HG03439 (cell line): Measurements from ENCODE around the gene CAMTA1.

Experiments
- ATAC-seq: cut with Tn5 transposase; IDR thresholded peaks from one replicate; pipeline ENCODE4 v1.9.1; 2021; ENCODE audit warnings: mild to moderate bottlenecking, moderate library complexity; ENCODE audit not compliant: unreplicated experiment

CAMTA1 gene

DNA sequence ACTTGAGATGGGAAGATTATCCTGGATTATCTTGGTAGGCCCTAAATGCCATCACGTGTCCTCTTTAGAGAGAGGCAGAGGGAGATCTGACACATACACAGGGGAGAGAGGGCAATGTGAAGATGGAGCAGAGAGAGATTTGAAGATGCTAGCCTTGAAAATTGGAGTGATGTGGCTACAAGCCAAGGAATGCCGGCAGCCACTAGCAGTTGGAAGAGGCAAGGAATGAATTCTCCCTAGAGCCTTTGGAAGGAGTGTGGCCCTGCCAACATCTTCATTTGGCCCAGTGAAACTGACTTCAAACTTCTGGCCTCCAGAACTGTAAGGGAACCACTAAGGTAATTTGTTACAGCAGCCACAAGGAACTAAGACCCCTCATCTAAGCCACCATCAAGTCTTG is 8.9 kb upstream of the CAMTA1 start:
- no peak for ATAC-seq

DNA sequence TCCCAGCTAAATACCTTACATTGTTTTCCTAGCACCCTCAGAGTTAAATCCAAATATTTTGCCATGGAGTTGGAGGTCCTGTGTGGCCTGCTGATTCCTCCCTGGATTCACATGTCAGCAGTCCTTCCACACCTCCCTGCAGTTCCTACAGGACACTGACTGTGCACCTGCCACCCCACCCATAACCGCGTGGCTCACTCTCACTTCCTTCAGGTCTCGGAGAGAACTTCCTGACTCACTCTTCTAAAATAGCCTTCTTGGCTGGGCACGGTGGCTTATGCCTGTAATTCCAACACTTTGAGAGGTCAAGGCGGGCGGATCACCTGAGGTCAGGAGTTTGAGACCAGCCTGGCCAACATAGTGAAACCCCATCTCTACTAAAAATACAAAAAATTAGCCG is 8.4 kb upstream of the CAMTA1 start:
- ATAC-seq: no peak

DNA sequence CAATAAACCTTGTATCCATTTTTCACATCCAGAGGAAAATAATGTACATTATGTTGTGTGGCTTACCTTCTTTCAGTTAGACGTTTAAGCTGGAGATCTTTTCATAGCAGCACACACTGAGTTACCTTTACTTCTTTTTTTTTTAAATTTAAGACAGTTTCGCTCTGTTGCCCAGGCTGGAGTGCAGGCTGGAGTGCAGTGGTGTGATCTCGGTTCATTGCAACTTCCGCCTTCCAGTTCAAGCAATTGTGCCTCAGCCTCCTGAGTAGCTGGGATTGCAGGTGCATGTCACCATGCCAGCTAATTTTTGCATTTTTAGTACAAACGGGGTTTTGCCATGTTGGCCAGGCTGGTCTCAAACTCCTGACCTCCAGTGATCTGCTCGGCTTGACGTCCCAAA is 7.4 kb upstream of the CAMTA1 start:
- ATAC-seq: no peak

DNA sequence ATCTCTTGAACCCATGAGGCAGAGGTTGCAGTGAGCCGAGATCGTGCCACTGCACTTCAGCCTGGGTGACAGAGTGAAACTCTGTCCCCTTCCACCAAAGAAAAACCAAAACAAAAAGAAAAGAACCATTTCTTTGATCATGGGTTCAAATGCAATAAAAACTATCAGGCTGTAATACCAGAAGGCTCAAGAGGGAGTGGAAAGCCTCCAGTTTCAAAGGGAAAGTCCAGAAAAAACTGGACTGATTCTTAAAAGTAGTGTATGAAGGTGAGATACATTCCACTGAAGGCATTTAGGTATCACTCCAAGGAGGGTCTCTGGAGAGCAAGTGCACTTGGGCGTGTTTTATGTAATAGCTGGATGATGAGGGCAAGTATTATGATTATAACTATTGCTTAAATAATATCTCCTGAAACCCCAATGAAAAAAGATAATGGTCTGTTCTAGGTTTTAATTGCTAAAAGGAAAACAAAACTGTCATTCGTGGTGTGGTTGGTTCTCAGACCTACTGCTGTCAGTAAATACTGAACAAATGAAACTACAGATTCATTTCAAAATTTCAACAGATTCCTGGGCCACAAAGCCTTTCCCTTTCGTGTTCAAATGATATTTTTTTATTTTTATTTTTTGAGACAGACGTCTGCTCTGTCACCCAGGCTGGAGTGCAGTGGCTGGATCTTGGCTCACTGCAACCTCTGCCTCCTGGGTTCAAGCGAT is 6.0 kb upstream of the CAMTA1 start:
- no peak for ATAC-seq

DNA sequence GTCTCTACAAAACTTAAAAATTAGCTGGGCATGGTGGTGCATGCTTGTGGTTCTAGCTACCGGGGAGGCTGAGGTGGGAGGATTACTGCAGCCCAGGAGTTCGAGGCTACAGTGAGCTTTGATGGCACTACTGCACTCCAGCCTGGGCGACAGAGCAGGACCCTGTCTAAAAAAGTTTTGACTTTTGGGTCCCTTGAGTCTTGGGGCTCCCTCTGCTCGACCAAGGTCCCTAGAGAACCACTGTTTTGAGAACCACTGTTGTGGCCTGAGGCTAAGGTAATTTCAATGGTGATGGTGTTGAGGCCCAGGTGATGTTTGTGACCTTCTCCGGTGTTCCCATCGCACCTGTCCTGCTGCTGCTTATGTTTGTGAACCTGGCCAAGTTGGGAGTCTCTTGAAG is 3.1 kb upstream of the CAMTA1 start:
- ATAC-seq: no peak

DNA sequence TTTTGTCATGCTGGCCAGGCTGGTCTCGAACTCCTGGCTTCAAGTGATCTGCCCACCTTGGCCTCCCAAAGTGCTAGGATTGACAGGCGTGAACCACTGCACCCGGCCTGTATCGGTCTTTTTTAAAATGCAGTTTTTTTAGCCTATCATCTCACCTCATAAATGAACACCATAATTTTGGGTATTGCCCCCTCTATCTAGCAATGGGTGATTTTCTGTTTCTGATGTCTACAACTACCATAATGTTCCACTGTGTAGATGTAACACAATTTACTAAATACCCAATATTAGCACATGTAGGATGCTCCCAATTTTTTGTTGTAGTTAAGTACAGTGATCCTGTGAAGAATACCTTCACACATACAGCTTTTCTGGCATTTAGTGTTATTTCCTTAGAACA is 2.0 kb upstream of the CAMTA1 start:
- ATAC-seq: no peak

DNA sequence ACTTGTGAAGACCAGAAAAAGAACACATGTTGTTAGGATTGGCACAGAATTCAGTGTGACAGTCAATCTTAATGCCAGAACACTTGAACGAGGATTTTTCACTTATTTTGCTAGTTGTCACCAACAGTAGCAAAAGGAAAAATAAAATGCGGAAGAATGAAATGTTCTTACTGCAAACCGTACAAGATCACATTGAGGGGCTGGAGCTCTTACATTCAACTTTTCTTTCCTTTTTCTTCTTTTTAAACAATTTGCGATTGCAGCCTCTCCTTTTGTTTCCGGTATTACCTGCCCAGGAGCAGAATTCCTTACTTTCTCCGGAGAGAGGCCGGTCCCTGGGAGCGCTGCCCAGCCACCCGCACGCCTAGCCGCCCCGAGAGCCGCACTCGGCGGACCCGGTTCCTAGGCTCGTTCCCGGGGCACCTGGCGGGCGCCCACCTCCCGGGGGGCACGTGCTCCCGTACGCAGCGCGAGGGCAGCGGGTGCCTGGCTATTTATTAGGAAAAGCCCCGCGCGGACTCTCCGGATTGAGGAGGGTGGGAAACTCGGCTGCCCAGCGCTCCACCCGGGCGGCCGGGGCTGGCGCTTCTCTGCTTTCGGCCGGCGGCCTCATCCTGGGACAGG is 1.2 kb upstream of the CAMTA1 start:
- no peak for ATAC-seq

DNA sequence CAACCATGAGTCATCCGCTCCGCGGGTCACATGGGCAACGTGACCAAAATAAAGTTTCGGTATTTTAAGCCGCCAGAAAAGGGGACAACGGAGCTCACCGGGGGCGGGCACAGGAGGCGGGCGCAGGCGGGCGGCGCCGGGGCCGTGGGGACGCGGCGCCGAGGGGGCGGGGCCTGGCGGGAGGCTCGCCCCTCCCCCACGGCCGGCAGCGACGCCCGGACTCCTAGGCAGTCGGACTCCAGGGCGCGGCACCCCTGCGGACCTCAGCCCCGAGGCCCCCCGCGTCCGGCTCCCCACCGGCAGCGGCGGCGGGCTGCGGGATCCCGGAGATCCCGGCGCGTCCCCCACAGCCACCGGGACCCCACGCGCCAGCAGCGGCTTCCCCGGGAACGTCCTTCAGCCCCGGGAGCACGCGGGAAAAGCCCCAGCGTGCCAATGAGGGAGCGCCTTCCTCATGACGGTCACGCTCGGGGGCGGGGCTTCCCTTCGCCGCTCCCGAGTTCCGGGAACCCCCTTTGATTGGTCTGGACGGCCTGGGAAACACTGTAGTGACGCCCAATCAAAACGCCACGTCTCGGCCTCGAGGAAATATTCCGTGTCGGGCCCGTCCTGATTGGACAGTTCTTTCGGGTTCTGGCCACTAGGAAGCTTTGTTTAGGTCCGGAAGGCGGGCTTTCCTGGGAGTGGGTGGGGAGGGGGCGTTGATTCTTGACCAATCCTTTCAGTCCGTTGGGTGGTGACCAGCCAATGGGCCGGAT is 515 bp upstream of the CAMTA1 start:
- ATAC-seq: peak; percentile 75

DNA sequence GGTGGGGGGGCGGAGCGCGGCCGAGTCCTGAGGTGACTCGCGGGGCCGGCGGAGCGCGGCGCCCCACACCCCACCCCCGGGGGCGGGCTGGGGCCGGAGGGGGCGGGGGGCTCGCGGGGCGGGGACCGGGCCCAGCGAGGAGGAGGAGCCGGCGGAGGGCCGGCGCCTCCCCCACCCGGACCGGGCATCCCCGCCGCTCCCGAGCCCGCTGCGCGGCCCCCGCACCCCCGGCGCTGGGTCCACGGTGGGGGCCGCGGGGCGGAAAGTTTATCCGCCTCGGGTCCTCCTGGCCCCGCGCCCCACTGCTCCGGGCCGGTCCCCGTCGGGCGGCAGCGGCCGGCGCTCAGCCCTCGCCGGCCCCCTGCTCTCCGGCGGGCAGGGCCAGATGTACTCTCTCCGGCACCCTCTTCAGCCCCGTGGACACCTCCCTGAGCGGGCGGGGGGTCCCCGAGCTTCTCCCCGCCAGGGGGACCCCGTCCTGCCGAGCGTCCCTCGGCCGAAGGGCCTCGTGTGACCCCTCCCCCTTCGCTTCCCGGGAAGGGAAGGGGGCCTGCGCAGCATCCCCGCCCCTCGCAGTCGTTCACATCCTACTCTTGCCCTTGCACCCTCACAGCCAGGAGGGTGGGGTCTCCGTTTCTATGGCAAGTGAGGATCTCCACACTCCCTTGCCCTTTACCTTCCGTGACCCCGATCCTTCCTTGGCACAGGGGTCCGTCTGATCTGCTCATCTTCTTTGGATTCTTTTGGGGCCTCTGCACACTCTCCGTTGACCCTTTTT is 663 bp downstream of the CAMTA1 start:
- ATAC-seq: no peak

DNA sequence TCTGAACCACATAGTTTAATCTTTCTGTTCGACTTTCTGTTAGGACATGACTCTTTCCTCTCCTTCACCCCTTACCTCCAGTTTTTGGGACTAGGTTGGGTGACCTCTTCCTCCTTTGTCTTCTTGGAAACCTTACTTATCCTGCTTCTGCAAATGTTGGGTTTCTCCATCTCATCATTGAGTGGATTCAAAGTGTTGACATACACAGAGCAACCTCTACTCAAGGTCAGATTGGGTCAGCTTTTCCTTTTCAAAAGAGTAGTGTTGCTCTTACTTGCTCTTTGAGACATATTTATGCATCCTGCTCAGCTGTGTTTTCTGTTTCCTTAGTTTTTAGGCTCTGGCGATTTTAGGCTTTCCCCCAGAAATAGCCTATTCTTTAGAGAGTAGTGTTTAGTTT is 3.7 kb downstream of the CAMTA1 start:
- no peak for ATAC-seq

DNA sequence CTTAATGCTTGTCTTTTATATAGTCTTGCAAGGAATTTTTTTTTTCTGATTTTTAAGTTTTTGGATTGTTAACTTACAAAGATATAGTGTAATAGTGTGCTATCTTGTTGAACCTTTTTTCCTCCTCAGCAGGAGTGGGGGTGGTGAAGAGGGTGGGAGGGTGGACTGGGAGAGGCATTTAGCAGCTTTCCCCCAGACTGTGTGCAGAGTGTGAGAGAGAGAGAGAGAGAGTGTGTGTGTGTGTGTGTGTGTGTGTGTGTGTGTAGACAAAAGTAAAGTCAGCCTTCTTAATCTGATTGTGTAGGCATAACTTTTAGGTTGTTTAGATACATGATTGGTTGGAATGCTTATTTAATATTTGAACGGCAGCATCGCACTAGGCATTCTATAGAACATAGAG is 4.9 kb downstream of the CAMTA1 start:
- ATAC-seq: no peak

DNA sequence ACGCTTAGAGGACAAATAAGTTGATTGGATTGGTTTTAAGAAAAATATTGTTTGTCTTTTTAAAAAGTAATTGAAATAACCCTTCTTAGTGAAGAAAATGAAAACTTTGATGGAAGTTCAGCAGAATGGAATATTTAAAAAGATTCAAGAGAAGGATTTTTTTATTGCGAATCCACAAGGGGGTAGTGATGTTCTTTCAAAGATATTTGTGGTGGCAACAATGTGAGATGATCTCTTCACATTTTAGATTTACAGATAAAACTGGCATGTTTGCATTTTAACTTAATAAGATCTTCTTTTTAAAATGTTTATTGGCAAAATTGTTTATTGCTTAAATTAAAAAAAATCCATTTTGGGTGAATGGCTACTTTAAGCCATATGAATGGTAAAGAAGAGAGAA is 8.9 kb downstream of the CAMTA1 start:
- ATAC-seq: no peak

DNA sequence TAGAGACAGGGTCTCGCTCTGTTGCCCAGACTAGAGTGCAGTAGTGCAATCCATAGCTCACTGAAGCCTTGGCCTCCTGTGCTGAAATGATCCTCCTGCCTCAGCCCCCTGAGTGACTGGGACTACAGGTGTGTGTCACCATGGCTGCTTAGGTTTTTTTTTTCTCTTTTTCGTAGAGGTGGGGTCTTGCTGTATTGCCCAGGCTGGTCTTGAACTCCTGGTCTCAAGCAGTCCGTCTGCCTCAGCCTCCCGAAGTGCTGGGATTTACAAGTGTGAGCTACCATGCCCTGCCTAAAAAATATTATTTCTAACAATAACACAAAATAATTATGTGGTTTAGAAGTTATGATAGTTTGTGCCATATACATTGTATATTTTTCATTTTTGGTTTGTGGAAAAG is 9.9 kb downstream of the CAMTA1 start:
- ATAC-seq: no peak

DNA sequence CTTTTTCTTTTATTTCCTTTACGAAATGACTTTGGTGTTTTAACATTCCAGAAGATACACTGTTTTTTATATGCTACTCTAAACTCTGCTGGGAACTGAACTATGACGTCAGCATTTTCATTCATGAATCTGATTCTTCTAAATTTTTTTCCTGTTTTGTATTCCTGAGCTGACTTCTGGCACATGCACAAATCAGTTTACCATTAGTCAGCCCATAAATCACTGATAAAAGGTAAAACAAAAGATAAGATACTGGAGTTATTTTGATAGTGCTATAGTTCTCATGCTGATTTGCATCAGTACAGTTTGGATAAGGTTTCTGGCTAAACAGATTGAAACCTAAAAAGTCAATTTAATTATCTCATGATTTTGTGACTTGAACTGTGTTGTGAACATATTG is 10.4 kb downstream of the CAMTA1 start:
- ATAC-seq: no peak

DNA sequence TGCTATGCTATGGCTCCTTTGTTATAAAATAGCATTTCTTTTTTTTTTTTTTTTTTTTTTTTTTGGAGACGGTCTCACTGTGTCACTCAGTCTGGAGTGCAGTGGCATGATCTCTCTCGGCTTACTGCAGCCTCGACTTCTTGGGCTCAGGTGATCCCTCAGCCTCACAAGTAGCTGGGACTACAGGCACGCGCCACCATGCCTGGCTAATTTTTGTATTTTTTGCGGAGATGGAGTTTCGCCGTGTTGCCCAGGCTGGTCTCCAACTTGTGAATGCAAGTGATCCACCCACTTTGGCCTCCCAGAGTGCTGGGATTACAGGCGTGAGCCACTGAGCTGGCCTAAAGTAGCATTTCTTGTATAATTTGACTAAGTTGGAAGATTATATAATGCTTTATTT is 10.8 kb downstream of the CAMTA1 start:
- ATAC-seq: no peak

DNA sequence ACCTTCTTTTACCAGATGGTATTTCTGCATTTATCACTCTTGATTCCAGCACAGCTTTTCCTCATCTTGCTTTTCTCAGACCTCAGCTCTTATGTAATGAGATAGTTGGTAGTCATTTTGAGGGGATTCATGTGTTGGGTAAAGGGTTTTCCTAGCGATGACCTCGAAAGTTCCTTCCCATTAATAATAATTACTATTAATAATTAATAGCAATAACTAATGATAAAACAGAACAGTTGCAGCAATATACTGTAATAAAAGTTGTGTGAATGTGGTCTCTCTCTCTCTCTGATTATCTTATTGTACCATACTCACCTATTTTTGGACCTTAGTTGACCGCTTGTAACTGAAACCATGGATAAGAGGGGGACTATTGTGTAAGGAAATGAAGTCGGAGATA is 14.2 kb downstream of the CAMTA1 start:
- ATAC-seq: no peak

DNA sequence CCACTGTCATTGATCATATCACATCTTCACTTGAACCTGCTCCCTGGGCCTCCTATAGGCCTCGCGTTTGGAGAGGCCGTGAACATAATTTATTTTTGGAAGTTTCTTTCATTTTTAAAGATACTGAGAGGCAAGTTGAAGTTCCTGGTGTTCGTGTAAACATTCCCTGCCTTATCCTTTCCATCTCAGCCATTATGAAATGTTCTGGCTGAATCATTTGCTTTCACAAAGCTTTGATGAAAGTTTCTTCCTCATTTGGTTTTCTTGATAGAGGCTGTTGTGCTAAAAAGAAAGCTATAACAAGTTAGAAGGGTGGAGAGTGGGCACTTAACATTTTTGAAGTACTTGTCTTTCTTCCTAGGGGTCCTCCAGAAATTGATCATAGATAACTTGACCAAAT is 15.5 kb downstream of the CAMTA1 start:
- ATAC-seq: no peak

DNA sequence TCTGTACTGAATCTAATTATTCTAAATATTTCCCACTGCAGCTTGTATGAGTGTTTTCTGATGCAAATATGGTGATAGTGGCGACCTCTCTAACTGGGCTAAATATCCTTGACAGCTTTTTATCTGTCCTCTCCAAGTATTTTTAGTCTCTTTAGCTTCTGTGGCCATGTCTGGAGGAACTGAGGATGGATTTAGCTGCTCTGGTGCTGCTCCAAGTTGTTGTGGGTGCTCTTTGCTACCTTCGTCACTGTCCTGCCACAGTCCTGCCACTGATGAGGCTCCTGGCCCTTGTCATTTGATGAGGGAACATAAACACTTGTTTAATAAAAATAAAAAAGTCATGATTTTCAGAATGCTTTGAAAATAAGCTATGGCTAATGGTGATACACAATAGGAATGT is 15.9 kb downstream of the CAMTA1 start:
- ATAC-seq: no peak

DNA sequence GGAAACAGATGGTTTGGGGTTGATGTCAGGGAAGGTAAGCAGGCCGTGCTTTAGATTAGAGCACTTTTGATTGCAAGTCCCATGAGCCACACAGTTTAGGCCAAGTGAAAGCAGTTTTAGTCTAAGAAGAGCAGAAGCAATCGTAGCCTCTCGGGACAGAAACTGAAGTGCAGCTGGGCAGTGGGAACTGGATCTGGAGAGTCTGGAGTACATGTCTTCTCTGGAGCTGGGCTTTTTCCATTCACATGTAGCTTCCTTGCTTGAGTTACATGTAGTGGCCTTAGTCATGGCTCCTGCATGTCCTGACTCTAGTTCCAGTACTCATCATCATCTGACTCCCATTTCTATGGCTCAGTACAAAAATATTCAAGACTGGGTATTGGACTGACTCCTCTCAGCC is 16.7 kb downstream of the CAMTA1 start:
- ATAC-seq: no peak

DNA sequence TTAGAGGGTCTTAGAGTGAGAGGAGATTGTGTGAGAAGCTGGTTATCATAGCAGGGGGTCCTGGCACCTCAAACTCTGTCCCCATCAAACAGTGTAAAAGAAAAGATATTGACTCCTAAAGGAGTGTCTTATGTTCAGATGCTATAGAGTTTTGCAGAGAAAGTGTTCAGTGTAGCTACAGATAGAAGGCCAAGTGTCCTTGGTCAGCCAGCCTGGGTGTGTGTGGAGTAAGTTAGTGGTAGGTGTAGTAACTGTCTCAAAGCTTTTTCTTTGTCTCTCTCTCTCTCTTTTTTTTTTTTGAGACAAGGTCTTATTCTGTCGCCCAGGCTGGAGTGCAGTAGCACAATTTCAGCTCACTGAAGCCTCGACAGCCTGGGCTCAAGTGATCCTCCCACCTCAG is 17.2 kb downstream of the CAMTA1 start:
- no peak for ATAC-seq

DNA sequence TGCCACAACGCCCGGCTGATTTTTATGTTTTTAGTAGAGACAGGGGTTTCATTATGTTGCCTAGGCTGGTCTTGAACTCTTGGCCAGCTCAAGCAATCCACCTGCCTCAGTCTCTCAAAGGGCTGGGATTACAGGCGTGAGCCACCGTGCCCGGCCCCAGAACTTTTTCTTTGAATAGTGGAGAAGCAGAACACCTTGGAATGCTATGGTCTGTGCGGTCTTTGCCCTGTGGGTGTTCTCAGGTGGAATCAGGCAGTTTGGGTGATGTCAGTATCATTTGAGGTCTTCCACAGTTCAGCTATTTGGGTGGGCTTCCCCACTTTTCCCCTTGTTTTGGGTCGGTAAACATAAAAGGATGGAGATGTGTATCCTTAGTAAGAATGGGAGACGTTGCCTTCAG is 17.6 kb downstream of the CAMTA1 start:
- ATAC-seq: no peak

DNA sequence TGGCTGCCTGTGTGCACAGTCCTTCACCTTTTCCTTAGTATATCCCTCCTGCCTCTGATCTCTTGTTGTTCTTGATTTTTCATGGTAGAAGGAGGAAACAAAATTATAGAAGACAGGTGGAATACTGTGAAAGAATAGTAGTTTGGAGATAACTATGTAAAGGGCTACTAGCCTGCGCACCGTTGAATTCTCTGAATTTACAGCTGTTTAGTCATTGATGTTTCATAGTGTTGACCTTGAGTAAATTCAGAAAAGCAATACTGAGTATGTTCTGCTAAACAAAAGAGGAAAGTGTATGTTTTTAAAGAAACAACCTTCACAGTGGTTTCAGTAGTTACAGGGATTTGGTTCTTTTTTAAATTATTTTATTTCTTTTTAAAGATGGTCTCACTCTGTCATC is 18.1 kb downstream of the CAMTA1 start:
- ATAC-seq: no peak
